D721Med (cell line): ENCODE data around the gene SYNE1.
A peak's percentile ranks its signal among the peaks of the same experiment; 100 is the strongest.

Experiments used
- DNase-seq: peaks from one replicate; pipeline ENCODE4 v3.0.0; 2011; ENCODE audit warnings: low spot score; ENCODE audit not compliant: insufficient read length
- FAIRE-seq: peaks from 2 replicates; lab custom pipeline; 2011; peaks lifted over from hg19 to GRCh38; lab: Jason Lieb, UNC
- CTCF ChIP-seq: IDR thresholded peaks from 2 replicates; pipeline ENCODE4 v1.5.1; 2012; ENCODE audit warnings: mild to moderate bottlenecking, control low read depth; ENCODE audit not compliant: insufficient read depth; ENCODE audit errors: missing control alignments

The SYNE1 gene

DNA sequence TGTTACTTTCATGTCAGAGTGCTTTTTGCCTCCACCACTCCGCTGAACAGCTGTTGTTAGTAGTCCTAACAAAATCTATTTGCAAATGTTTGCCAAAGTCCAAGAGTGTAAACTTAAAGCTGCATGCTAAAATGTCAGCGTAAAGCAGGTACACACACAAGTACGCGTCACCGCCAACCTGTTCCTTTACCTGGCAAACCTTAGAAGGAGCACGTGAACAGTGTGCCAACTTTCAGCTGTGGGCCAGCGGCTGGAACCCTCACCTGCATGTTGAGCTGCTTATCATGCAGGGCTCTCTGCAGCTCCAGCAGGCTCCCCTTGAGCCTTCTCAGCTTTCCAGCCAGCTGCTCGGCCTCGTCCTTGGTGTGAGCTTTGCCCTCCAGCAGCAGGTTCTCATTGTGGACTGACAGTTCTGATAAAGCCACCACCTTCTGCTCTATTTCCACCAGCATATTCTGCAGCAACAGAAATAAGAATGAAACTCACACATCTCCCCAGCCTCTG is 359.3 kb downstream of the SYNE1 start:
- DNase-seq (no peak), FAIRE-seq (no peak)
- no peak for TF ChIP-seq CTCF

DNA sequence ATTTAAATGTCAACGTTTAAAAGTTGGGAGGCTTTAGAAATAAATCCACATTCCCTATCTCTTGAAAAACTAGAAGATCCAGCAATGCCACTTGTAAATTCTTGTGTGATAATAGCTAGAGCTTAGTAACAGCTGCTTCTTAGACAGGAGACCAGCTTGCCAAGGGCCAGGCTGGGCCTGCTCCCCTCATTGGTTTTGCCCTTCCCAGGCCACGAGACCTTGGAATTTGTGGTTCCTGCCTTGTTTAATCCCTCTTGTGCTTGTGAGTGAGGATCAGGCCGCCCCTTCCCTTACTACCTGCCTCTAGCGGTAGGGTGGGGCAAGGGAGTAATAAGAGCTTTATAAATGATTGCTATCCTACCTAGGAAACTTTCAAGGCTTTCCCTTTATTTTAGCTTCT is 363.5 kb downstream of the SYNE1 start:
- DNase-seq, result peak; percentile 26
- FAIRE-seq, result peak; percentile 76
- TF ChIP-seq CTCF, result peak; percentile 23

- FAIRE-seq (no peak), DNase-seq (no peak)
Measured at GRCh38 chr6:152273002-152273401, 364.2 kb downstream of the SYNE1 start.

GRCh38 chr6:152272486-152272885 is 364.7 kb downstream of the SYNE1 start:
- peak; percentile 74 for FAIRE-seq
- TF ChIP-seq CTCF, result no peak
- no peak for DNase-seq

More at GRCh38 chr6:152273002-152273401, 364.2 kb downstream of the SYNE1 start:
- TF ChIP-seq CTCF, result no peak

DNA sequence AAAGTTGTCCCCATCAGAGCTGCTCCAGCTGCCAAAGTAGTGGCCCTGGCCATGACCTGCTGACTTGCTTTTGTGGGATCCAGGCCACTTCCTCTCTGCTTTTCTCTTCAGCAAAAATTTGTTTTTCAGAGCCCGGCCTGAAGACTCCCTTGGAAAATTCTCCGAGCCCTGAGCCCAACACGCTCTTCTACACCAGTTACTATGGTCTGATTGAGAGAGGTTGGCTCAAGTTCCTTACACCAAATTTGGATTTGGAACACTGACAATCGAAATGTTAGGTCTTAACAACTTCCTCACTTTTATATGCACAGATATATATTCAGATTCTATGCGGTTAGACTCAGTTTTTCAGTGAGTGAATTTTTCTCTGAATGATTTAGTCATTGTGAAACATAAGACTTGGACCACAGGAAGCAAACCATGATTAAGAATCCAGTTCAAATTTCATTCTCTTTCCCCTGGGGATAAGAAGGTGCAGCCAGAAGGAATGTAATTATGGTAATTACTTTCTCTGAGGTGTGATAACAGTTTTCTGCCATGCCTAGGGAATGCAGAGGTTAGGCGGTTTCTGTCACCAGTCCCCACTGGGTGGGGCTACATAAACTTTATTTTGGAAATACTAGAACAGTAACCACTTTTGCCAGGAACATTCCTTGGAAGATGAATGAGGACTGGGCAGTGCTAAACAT is 365.2 kb downstream of the SYNE1 start:
- FAIRE-seq (peak; percentile 48), DNase-seq (no peak)
- no peak for TF ChIP-seq CTCF

- DNase-seq (no peak), FAIRE-seq (no peak)
- no peak for TF ChIP-seq CTCF
Measured at GRCh38 chr6:152270301-152270925, 366.7 kb downstream of the SYNE1 start.
